ENCODE results near the gene RANBP1. TPM values are rescaled to one million over a fixed set of nuclear protein-coding genes. Genes with fewer than 3 reads are reported as not detected.
"Not testable (repeated sequence)": the region's sequence is repeated elsewhere in the genome, so short reads cannot be mapped to it uniquely, and the experiment has no call there.

RANBP1 gene
- total RNA-seq, 1 donor from 2014 or later, result 133 TPM

GRCh38 chr22:20157430-20158183 lies 41.7 kb downstream of the RANBP1 start:
- DNase-seq (no peak), ATAC-seq (ENCODE audit: low read depth) (no peak)
- no peak for TF ChIP-seq CTCF (IDR thresholded peaks at IDR 0.05)
- H3K27me3 Mint-ChIP-seq, result peaks cover 16% of the 10 kb centered on the region
- ChIA-PET POLR2A (interaction anchor here (0.6 kb wide), 1 partner anchor 1065 kb away, joined by 9 read pairs; no protein-coding TSS in a partner anchor), CTCF (interaction anchor here (0.9 to 1.7 kb wide), 11 partner anchors 14 to 299 kb away, joined by 3 to 18 read pairs (median 4); no protein-coding TSS in a partner anchor)
- H3K36me3 Mint-ChIP-seq (ENCODE audit: low read depth), result no peaks in the 10 kb centered on the region
- no peaks in the 10 kb centered on the region for H3K4me1 Mint-ChIP-seq
- no peaks in the 10 kb centered on the region for H3K9me3 Mint-ChIP-seq
- no peak overlapping the region for H3K4me3 Mint-ChIP-seq
- H3K27ac Mint-ChIP-seq, result no peak overlapping the region
- intact Hi-C loops (cut with micrococcal nuclease), result loop anchor here (1.0 kb wide), 3 partner anchors 81 to 299 kb away; partner anchors contain the start of gene RTN4R

GRCh38 chr22:20158391-20159036 lies 42.6 kb downstream of the RANBP1 start:
- H3K36me3 Mint-ChIP-seq (ENCODE audit: low read depth), result no peaks in the 10 kb centered on the region
- POLR2A ChIA-PET, result no interaction called here
- no peak for TF ChIP-seq CTCF (IDR thresholded peaks at IDR 0.05)

DNA sequence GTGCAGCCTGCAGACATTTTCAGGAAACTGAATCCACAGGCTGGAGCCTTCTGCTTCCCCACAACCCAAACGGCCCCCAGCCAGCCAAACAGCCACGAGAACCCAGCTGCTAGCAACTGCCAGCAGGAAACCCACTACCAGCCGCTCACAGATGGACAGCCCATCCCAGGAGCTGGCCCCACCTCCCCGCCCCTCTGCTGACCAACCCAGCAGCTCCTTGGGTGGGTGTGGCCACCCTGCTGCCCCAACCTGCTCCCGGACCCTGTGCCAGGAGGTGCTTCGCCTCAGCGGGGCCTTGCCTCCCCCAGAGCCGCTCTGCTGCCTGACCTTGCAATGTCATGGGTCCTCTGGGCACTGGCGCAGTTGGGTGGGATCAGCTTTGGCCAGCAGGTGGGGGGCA lies 43.2 kb downstream of the RANBP1 start:
- no peaks in the 10 kb centered on the region for H3K4me1 Mint-ChIP-seq
- CTCF ChIA-PET, result interaction anchor here (1.2 kb wide), 1 partner anchor 111 kb away, joined by 3 read pairs; no protein-coding TSS in a partner anchor

More at GRCh38 chr22:20158391-20159036, 42.6 kb downstream of the RANBP1 start:
- Mint-ChIP-seq H3K27me3 (peaks cover 16% of the 10 kb centered on the region), H3K27ac (no peak overlapping the region), H3K4me3 (no peak overlapping the region), H3K9me3 (no peaks in the 10 kb centered on the region), H3K4me1 (no peaks in the 10 kb centered on the region)
- DNase-seq (no peak), ATAC-seq (ENCODE audit: low read depth) (no peak)
- intact Hi-C loops (cut with micrococcal nuclease), result no loop called here
- CTCF ChIA-PET, result no interaction called here

DNA sequence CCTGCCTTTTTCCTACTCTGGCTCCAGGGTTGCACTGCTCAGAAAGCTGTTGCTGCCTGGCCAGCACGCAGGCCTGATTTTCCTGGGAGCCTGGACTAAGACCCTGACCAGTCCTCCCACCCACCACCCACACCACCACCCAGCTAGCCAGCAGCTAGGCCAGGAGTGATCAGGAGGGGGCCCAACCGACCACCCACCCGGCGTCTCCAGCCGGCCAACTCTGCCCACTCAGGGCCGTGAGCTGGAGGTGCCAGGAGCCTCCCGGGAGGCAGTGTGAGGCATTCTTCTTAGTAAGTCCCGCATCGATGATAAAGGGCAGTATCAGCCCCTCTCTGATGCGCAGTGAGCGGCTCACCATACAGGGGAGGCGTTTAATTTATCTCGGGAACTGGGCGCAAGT lies 43.6 kb downstream of the RANBP1 start:
- H3K9me3 Mint-ChIP-seq; H3K36me3 Mint-ChIP-seq (ENCODE audit: low read depth); H3K27ac Mint-ChIP-seq; H3K4me3 Mint-ChIP-seq; DNase-seq; intact Hi-C loops (cut with micrococcal nuclease); ATAC-seq (ENCODE audit: low read depth); H3K4me1 Mint-ChIP-seq; POLR2A ChIA-PET: not testable (repeated sequence)
- CTCF ChIA-PET, result interaction anchor here (1.2 kb wide), 1 partner anchor 110 kb away, joined by 3 read pairs; no protein-coding TSS in a partner anchor
- peaks cover 16% of the 10 kb centered on the region for H3K27me3 Mint-ChIP-seq

More for the DNA sequence above, 43.2 kb downstream of the RANBP1 start:
- H3K9me3 Mint-ChIP-seq, result no peaks in the 10 kb centered on the region
- DNase-seq, result no peak
- H3K27me3 Mint-ChIP-seq, result peaks cover 16% of the 10 kb centered on the region
- no peaks in the 10 kb centered on the region for H3K36me3 Mint-ChIP-seq (ENCODE audit: low read depth)
- H3K27ac Mint-ChIP-seq, result no peak overlapping the region
- TF ChIP-seq CTCF (IDR thresholded peaks at IDR 0.05), result no peak
- H3K4me3 Mint-ChIP-seq, result no peak overlapping the region
- no peak for ATAC-seq (ENCODE audit: low read depth)
- POLR2A ChIA-PET, result no interaction called here
- intact Hi-C loops (cut with micrococcal nuclease), result no loop called here

GRCh38 chr22:20160041-20160440 lies 44.1 kb downstream of the RANBP1 start:
- H3K27ac Mint-ChIP-seq, result no peak overlapping the region
- H3K9me3 Mint-ChIP-seq, result no peaks in the 10 kb centered on the region
- ChIA-PET POLR2A (no interaction called here), CTCF (interaction anchor here (1.2 kb wide), 1 partner anchor 110 kb away, joined by 3 read pairs; no protein-coding TSS in a partner anchor)
- no peak for TF ChIP-seq CTCF (IDR thresholded peaks at IDR 0.05)
- no peaks in the 10 kb centered on the region for H3K4me1 Mint-ChIP-seq
- no peaks in the 10 kb centered on the region for H3K36me3 Mint-ChIP-seq (ENCODE audit: low read depth)
- intact Hi-C loops (cut with micrococcal nuclease), result no loop called here
- DNase-seq (no peak), ATAC-seq (ENCODE audit: low read depth) (no peak)
- no peak overlapping the region for H3K4me3 Mint-ChIP-seq
- H3K27me3 Mint-ChIP-seq, result peaks cover 16% of the 10 kb centered on the region
